Mucosa of descending colon (tissue), 3 donors: ENCODE data around the gene TRIO. TPM values are rescaled to one million over a fixed set of nuclear protein-coding genes. Genes with fewer than 3 reads are reported as not detected.
A peak's percentile ranks its signal among the peaks of the same experiment; 100 is the strongest.

Experiments
- ATAC-seq: fragments of 200-7000 bp; cut with Tn5 transposase; one replicate; pipeline ENCODE4 v1.9.1; 2020; ENCODE audit warnings: mild to moderate bottlenecking, moderate library complexity
- DNase-seq, 3 donors: peaks; one replicate each; pipeline ENCODE4 v3.0.0-alpha.2; 2020
- H3K36me3 ChIP-seq: fragments of 200-600 bp; one replicate; pipeline ENCODE4 v1.8.0; 2021; ENCODE audit warnings: low read depth, mild to moderate bottlenecking
- H3K4me1 ChIP-seq: fragments of 200-600 bp; one replicate; pipeline ENCODE4 v1.8.0; 2021; ENCODE audit warnings: low read depth, mild to moderate bottlenecking
- H3K4me3 ChIP-seq: fragments of 200-600 bp; one replicate; pipeline ENCODE4 v1.8.0; 2021; ENCODE audit warnings: mild to moderate bottlenecking
- H3K9me3 ChIP-seq: fragments of 200-600 bp; one replicate; pipeline ENCODE4 v1.8.0; 2021; ENCODE audit warnings: mild to moderate bottlenecking
- intact Hi-C, 2 donors: fragments of 100-400 bp; cut with DNase I in 1 of 2; cut with micrococcal nuclease in 1 of 2; formaldehyde crosslinking; loops; one replicate each; pipeline versions ENCODE4 v1.11.0 to v1.11.1; 2022; cut with DNase I, micrococcal nuclease
- total RNA-seq, 3 donors: library from RNA; stranded (reverse); fragmentation: NEBNext Ultra II Directional in 2 of 3; extraction: Animal tissue kit (Norgen Biotek cat#: 25700) in 2 of 3; gene quantifications; one replicate each; pipeline versions ENCODE4 v1.2.1 to v1.2.4, GENCODE V29; 2021 to 2023
- TF ChIP-seq, protein P1 (sequence below): fragments of 200-600 bp; IDR thresholded peaks from one replicate; pipeline ENCODE4 v1.8.0; 2022; ENCODE audit warnings: antibody characterized with exemption, mild to moderate bottlenecking
- donor health status: DM: no; HTN: no; CAD: no; lungs with moderate emphysema.
- donor health status: DM: no; HTN: no; CAD: no.
- donor health status: DM: no; HTN: yes; CAD: no.

TRIO gene
- total RNA-seq, 3 donors from 2014 or later, result 164 to 231 (median 168) TPM

DNA sequence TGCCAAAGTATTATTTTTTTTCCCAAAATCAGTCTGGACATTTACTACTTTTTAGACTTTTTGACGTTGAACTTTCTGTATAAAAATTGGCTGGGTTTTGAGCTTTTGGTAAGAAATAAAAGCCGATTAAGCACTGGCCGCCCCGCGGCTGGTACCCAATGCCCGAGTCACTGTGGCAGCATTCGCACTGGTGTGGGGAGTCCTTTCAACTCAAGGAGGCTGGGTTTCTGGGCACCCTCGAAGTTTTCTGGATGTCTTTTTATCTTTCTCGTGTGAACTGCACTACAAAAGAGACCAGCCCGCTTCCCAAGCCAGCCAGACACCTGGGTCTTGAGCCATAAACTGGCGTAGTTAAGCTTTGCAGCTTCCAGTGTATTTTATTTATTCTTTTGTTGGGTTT lies 366.4 kb downstream of the TRIO start:
- DNase-seq, result no peak
- no peak for ATAC-seq
- Histone ChIP-seq H3K4me3 (no peak overlapping the region), H3K4me1 (no peaks in the 10 kb centered on the region), H3K9me3 (no peaks in the 10 kb centered on the region), H3K36me3 (no peaks in the 10 kb centered on the region)
- intact Hi-C loops, result no loop called here
- TF ChIP-seq, protein P1, sequence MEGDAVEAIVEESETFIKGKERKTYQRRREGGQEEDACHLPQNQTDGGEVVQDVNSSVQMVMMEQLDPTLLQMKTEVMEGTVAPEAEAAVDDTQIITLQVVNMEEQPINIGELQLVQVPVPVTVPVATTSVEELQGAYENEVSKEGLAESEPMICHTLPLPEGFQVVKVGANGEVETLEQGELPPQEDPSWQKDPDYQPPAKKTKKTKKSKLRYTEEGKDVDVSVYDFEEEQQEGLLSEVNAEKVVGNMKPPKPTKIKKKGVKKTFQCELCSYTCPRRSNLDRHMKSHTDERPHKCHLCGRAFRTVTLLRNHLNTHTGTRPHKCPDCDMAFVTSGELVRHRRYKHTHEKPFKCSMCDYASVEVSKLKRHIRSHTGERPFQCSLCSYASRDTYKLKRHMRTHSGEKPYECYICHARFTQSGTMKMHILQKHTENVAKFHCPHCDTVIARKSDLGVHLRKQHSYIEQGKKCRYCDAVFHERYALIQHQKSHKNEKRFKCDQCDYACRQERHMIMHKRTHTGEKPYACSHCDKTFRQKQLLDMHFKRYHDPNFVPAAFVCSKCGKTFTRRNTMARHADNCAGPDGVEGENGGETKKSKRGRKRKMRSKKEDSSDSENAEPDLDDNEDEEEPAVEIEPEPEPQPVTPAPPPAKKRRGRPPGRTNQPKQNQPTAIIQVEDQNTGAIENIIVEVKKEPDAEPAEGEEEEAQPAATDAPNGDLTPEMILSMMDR, result no peak

DNA sequence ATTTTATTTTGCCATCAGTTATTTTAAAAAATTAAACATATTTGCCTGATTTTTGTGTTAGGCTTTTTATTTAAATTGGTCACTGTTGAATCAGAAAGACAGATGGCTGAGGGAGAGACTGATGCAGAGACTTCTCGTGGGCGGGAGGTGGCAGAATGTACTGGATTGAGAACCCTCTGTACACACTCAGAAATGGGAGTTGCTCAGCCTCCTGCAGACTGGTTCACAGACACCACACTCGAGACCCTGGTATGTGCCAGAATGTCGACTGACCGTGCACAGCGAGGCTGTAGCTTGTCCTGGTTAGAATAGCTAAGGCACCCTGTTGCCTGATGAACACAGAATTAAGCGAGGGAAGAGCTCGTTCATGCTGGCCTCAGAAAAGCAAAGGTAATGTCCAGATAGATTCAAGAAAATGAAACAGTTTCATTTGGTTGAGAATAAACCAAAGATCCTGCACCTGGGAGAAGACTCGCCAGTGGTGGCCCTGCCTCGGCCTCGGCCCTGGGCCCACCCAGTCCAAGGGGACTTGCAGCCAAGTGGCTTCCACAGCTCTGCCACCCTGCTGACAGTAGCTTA lies 367.1 kb downstream of the TRIO start:
- TF ChIP-seq, protein P1, result no peak
- DNase-seq (no peak), ATAC-seq (no peak)
- H3K36me3 ChIP-seq, result no peaks in the 10 kb centered on the region
- no peaks in the 10 kb centered on the region for H3K4me1 ChIP-seq
- H3K9me3 ChIP-seq, result no peaks in the 10 kb centered on the region
- H3K4me3 ChIP-seq, result no peak overlapping the region
- intact Hi-C loops, result no loop called here

DNA sequence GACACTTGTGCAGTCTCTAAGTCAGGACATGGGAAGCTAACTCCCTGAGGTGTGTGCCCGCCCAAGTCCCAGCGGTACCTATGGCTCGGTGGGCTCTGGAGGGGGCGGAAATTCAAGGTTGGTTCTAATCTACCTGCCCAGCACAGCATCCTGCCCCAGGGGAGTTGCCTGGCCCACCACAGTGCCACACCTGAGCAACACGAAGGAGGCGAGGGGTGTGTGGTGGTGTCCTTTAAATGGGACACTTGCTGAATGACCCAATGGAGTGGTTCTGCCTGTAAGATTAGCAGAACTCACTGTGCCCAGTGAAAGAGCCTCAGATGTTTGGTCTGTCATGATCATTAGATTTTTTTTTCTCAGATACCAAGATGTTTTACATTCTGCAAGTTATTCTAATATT lies 367.7 kb downstream of the TRIO start:
- no peak for DNase-seq
- TF ChIP-seq, protein P1, result no peak
- Histone ChIP-seq H3K36me3 (no peaks in the 10 kb centered on the region), H3K4me3 (no peak overlapping the region), H3K9me3 (no peaks in the 10 kb centered on the region), H3K4me1 (no peaks in the 10 kb centered on the region)
- ATAC-seq, result no peak
- intact Hi-C loops, result no loop called here

DNA sequence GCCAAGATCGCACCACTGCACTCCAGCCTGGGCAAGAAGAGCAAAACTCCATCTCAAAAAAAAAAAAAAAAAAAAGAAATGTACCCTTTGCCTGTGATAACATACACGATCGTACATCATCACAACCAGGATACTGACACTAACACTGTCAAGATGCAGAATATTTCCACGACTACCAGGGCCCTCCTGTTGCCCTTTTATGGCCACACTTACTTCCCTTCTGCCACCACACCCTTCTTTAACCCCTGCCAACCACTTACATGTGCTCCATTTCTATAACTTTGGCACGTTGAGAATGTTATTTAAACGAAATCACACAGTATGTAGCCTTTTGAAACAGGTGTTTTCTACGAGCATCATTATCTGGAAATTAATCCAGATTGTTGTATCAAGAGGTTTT lies 369.4 kb downstream of the TRIO start:
- no peaks in the 10 kb centered on the region for H3K4me1 ChIP-seq
- peak; percentile 52 for ATAC-seq
- intact Hi-C loops, result no loop called here
- TF ChIP-seq, protein P1, result no peak
- no peak for DNase-seq
- no peaks in the 10 kb centered on the region for H3K36me3 ChIP-seq
- H3K9me3 ChIP-seq, result no peaks in the 10 kb centered on the region
- no peak overlapping the region for H3K4me3 ChIP-seq

DNA sequence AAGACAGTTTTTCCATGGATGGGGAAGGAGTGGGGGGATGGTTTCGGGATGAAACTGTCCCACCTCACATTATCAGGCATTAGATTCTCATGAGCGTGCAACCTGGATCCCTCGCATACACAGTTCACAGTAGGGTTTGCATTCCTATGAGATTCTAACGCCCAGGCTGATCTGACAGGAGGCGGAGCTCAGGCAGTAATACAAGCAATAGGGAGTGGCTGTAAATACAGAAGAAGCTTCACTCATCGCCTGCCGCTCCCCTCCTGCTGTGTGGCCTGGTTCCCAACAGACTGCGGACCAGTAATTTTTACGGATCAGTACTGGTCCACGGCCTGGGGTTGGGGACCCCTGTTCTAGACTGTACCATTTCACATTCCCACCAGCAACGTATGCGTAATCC lies 370.1 kb downstream of the TRIO start:
- TF ChIP-seq, protein P1, result no peak
- Histone ChIP-seq H3K4me1 (no peaks in the 10 kb centered on the region), H3K9me3 (no peaks in the 10 kb centered on the region), H3K36me3 (no peaks in the 10 kb centered on the region), H3K4me3 (no peak overlapping the region)
- intact Hi-C loops, result no loop called here
- DNase-seq (peak in 1 of 3 donors; percentile 59), ATAC-seq (peak; percentile 92)

DNA sequence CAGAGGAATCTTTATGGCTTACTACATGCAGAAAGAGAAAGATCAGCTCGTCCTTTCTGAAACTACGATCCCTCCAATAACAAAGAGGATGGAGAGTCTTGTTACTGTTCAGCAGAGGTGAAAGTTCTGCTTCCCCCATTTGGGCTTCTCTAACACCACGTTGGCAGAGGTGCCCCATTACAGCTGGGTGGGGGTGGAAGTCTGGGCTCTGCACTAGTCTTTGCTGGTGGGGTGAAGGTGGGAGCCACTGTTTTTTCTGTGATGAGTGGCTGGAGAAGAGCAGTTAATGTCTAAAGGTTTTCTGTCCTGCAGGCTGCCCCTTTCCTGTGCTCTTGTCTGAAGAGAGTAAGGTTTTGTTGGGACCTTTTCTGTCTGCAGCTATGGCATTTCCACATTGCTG lies 373.8 kb downstream of the TRIO start:
- intact Hi-C loops, result no loop called here
- no peak for ATAC-seq
- TF ChIP-seq, protein P1, result no peak

More for the DNA sequence above, 373.8 kb downstream of the TRIO start:
- H3K4me1 ChIP-seq, result no peaks in the 10 kb centered on the region
- no peaks in the 10 kb centered on the region for H3K36me3 ChIP-seq
- H3K9me3 ChIP-seq, result no peaks in the 10 kb centered on the region
- no peak for DNase-seq
- H3K4me3 ChIP-seq, result no peak overlapping the region
